ENCODE data around the gene C1orf21.

The C1orf21 gene

DNA sequence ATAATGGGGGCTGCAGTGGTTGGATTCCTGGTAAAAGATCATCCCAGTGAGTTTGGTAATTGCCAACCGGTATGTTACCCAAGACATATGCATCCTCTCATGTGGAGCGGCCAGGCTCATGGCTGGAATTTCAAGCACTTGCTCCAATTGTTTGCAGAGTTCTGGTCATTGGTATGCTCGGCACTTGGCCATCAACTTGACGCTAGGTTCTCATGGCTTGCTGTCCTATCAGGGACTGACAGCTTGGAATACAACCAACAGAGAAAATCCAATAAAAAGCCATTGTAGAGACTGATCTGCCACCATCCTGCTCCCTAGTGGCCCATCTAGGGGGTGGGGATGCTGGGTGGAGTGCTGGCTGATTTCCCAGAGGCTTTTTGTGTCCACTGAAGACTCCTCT, 247.0 kb downstream of the C1orf21 start:
- H3K27ac ChIP-seq, result no peak overlapping the region

DNA sequence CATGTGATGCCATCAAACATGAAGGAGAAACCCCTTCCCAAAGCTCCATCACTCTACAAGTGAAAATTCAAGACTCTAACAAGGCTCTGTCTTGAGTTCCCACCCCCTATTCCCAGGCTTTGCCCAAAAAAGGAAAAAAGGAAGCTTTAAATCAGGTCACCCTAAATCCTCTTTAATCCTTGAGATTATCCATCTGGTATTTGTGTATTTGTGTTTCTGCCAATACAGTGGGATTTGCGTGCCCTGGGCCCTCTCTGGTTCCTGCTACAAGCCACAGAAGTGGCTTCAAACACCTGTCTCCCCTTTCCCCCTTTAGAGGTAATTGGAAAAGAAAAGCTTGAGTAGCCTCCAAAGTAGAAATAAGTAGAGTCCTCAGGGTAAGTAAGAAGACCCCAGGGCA, 247.5 kb downstream of the C1orf21 start:
- Histone ChIP-seq H3K4me3 (no peak overlapping the region), H3K27ac (no peak overlapping the region), H3K9ac (ENCODE audit: insufficient read length) (no peak overlapping the region), H3K36me3 (ENCODE audit: insufficient read depth, low read length) (no peaks in the 10 kb centered on the region), H3K9me3 (ENCODE audit: low read depth, low read length) (no peaks in the 10 kb centered on the region)
- TF ChIP-seq POLR2AphosphoS5 (IDR thresholded peaks at IDR 0.05; ENCODE audit: borderline replicate concordance, low read depth, low read length) (no peak), EZH2 (IDR thresholded peaks at IDR 0.05) (no peak), FOXP2 (optimal IDR thresholded peaks at IDR 0.05; ENCODE audit: control extremely low read depth, extremely low read length, insufficient read depth) (no peak)
- no peak for DNase-seq (ENCODE audit: low read depth, low spot score)

More for the DNA sequence above, 247.0 kb downstream of the C1orf21 start:
- Histone ChIP-seq H3K36me3 (ENCODE audit: insufficient read depth, low read length) (no peaks in the 10 kb centered on the region), H3K9ac (ENCODE audit: insufficient read length) (no peak overlapping the region), H3K9me3 (ENCODE audit: low read depth, low read length) (no peaks in the 10 kb centered on the region), H3K4me3 (no peak overlapping the region)
- DNase-seq (ENCODE audit: low read depth, low spot score), result no peak
- no peak for TF ChIP-seq EZH2 (IDR thresholded peaks at IDR 0.05)
- no peak for TF ChIP-seq FOXP2 (optimal IDR thresholded peaks at IDR 0.05; ENCODE audit: control extremely low read depth, extremely low read length, insufficient read depth)
- no peak for TF ChIP-seq POLR2AphosphoS5 (IDR thresholded peaks at IDR 0.05; ENCODE audit: borderline replicate concordance, low read depth, low read length)

DNA sequence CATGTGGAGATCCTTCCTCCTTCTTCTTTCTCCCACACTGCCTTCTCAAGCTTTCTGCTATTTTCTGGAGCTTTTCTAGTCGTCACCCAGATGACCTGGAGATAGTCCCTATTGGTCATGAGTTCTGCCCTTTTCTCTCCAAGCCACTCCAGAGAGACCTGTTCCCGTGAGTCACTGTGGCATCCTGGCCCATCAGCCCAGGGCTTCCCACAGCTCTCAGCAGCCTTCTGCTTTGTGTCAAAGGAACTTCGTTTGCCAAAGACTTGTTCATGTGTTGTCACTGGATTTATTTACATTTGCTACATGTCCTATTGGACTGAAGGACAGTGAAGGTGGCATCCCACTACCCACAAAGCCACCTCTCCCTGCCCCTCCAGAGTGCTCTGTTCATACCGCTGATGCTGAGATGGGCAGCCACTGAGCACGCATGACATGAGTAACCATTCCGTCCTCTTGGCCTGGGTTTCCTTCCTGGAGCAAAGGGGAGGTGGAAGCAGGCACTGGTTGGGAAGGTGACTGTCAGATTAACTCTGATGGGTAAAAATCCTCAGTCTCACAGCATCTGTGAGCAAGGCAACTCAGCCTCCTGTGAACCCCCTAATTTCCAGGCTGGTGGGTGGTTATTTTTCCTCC, 248.6 kb downstream of the C1orf21 start:
- TF ChIP-seq POLR2AphosphoS5 (IDR thresholded peaks at IDR 0.05; ENCODE audit: borderline replicate concordance, low read depth, low read length) (no peak), FOXP2 (optimal IDR thresholded peaks at IDR 0.05; ENCODE audit: control extremely low read depth, extremely low read length, insufficient read depth) (no peak), EZH2 (IDR thresholded peaks at IDR 0.05) (no peak)
- no peaks in the 10 kb centered on the region for H3K36me3 ChIP-seq (ENCODE audit: insufficient read depth, low read length)
- no peaks in the 10 kb centered on the region for H3K9me3 ChIP-seq (ENCODE audit: low read depth, low read length)
- H3K4me3 ChIP-seq, result no peak overlapping the region
- no peak overlapping the region for H3K27ac ChIP-seq
- no peak overlapping the region for H3K9ac ChIP-seq (ENCODE audit: insufficient read length)
- no peak for DNase-seq (ENCODE audit: low read depth, low spot score)

DNA sequence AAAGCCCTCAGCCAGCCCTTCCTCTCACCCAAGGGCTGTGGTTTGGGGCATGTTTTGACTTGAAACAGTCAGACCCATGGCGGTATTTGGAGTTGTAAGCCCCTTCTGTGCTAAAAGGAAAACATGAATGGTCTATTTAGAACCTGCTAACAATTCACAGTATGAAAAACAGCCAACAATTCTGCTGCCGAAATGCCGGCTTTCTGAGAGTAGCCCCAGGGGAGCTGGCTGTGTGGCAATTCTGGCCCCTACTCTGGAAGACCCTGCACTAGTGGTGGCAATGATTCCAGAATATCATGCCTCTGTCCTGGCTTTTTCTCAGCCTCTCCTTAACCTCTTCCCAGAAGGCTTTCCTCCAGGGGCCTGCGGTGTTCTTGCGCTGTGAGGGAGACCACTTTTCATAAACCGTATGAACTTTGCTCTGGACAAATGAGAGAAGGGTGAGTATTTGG, 249.2 kb downstream of the C1orf21 start:
- Histone ChIP-seq H3K9ac (ENCODE audit: insufficient read length) (no peak overlapping the region), H3K4me3 (no peak overlapping the region), H3K36me3 (ENCODE audit: insufficient read depth, low read length) (no peaks in the 10 kb centered on the region), H3K27ac (no peak overlapping the region), H3K9me3 (ENCODE audit: low read depth, low read length) (no peaks in the 10 kb centered on the region)
- TF ChIP-seq POLR2AphosphoS5 (IDR thresholded peaks at IDR 0.05; ENCODE audit: borderline replicate concordance, low read depth, low read length), result no peak
- no peak for TF ChIP-seq EZH2 (IDR thresholded peaks at IDR 0.05)
- no peak for TF ChIP-seq FOXP2 (optimal IDR thresholded peaks at IDR 0.05; ENCODE audit: control extremely low read depth, extremely low read length, insufficient read depth)
- DNase-seq (ENCODE audit: low read depth, low spot score), result no peak

DNA sequence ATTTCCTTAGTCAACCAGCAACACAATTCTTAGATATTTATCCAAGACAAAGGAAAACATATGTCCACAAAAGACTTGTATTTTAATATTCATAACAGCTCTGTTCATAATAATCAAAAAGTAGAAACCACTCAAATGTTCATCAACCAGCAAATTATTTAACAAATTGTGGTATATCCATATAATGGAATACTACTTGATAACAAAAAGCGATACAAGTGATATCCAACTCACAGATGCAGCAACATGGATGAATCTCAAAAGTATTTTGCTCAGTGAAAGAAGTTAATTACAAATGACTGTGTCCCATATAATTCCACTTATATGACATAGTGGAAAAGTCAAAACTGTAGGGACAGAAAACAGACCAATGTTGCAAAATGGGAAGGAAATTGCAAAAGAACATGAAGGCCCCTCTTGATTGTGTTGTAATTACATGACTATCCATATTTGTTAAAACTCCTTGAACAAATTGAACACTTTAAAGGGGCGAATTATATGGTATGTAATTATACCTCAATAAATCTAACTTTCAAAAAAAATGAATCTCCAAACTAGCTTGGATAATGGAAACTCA, 250.9 kb downstream of the C1orf21 start:
- no peak for TF ChIP-seq POLR2AphosphoS5 (IDR thresholded peaks at IDR 0.05; ENCODE audit: borderline replicate concordance, low read depth, low read length)
- TF ChIP-seq FOXP2 (optimal IDR thresholded peaks at IDR 0.05; ENCODE audit: control extremely low read depth, extremely low read length, insufficient read depth), result no peak
- TF ChIP-seq EZH2 (IDR thresholded peaks at IDR 0.05), result no peak
- DNase-seq (ENCODE audit: low read depth, low spot score), result no peak
- Histone ChIP-seq H3K9me3 (ENCODE audit: low read depth, low read length) (no peaks in the 10 kb centered on the region), H3K36me3 (ENCODE audit: insufficient read depth, low read length) (no peaks in the 10 kb centered on the region), H3K9ac (ENCODE audit: insufficient read length) (no peak overlapping the region), H3K27ac (no peak overlapping the region), H3K4me3 (no peak overlapping the region)

DNA sequence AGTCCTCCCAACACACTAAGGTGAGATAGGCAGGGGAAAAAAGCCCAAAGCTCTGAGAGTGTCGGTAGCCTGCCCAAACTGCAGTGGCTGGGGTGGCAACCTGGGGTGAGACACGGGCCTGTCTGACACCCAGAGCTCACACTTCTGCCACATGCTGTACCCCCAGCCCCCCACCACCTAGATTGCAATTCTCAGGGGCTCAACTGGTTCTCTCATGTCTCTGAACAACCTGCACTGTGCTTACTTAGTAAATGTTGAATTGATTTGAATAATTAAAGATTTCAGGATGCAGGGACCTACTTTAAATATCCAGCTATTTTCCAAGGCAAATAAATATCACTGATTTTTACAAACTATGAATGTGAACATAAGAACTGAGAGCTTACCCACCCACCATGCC, 252.4 kb downstream of the C1orf21 start:
- no peaks in the 10 kb centered on the region for H3K9me3 ChIP-seq (ENCODE audit: low read depth, low read length)
- DNase-seq (ENCODE audit: low read depth, low spot score), result no peak
- H3K36me3 ChIP-seq (ENCODE audit: insufficient read depth, low read length), result no peaks in the 10 kb centered on the region
- H3K27ac ChIP-seq, result no peak overlapping the region
- H3K4me3 ChIP-seq, result no peak overlapping the region
- no peak for TF ChIP-seq POLR2AphosphoS5 (IDR thresholded peaks at IDR 0.05; ENCODE audit: borderline replicate concordance, low read depth, low read length)
- no peak overlapping the region for H3K9ac ChIP-seq (ENCODE audit: insufficient read length)

DNA sequence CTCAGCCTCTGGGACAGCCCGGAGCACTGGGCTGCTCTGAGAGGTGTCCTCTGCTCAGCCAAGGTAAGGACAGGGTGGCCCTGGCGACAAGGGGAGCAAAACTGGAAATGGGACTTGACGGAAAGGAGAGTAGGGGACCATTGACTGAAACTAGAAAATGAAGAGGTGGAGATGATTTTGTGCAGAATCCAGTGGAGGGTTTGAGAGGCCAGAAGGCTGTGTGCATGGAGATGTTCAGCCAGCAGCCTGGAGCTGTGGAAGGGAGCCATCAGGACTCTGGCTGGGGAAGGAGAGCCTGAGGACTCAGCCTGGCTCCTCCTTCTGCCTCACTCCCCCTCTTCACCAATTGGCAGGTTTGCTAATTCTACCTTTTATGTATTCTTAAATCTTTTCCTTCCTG, 253.7 kb downstream of the C1orf21 start:
- Histone ChIP-seq H3K36me3 (ENCODE audit: insufficient read depth, low read length) (no peaks in the 10 kb centered on the region), H3K9ac (ENCODE audit: insufficient read length) (no peak overlapping the region), H3K9me3 (ENCODE audit: low read depth, low read length) (no peaks in the 10 kb centered on the region), H3K27ac (no peak overlapping the region), H3K4me3 (no peak overlapping the region)
- TF ChIP-seq POLR2AphosphoS5 (IDR thresholded peaks at IDR 0.05; ENCODE audit: borderline replicate concordance, low read depth, low read length) (no peak), FOXP2 (optimal IDR thresholded peaks at IDR 0.05; ENCODE audit: control extremely low read depth, extremely low read length, insufficient read depth) (no peak), EZH2 (IDR thresholded peaks at IDR 0.05) (no peak)
- no peak for DNase-seq (ENCODE audit: low read depth, low spot score)

DNA sequence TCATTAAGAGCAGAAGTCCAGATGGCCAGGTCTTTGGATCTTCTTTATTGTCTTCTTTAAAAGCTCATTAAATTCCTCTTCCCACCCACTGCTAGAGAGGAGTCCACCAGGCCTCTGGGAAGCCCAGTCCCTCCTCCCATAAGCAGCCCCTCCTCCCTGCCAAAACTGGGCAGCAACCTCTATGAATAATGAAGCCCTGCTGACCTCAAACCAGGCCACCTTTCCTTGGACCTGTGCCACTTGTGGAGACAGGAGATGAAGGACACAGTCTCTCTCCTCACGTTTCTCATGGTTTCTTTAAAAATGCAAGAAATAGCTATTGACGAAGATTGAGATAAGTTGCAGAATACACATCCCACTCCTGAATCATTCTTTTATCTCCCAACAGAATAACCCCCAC, 255.1 kb downstream of the C1orf21 start:
- no peak for TF ChIP-seq POLR2AphosphoS5 (IDR thresholded peaks at IDR 0.05; ENCODE audit: borderline replicate concordance, low read depth, low read length)
- TF ChIP-seq EZH2 (IDR thresholded peaks at IDR 0.05), result no peak
- no peak for TF ChIP-seq FOXP2 (optimal IDR thresholded peaks at IDR 0.05; ENCODE audit: control extremely low read depth, extremely low read length, insufficient read depth)
- H3K27ac ChIP-seq, result no peak overlapping the region
- H3K36me3 ChIP-seq (ENCODE audit: insufficient read depth, low read length), result no peaks in the 10 kb centered on the region
- no peak overlapping the region for H3K4me3 ChIP-seq
- H3K9ac ChIP-seq (ENCODE audit: insufficient read length), result no peak overlapping the region
- no peaks in the 10 kb centered on the region for H3K9me3 ChIP-seq (ENCODE audit: low read depth, low read length)
- no peak for DNase-seq (ENCODE audit: low read depth, low spot score)

DNA sequence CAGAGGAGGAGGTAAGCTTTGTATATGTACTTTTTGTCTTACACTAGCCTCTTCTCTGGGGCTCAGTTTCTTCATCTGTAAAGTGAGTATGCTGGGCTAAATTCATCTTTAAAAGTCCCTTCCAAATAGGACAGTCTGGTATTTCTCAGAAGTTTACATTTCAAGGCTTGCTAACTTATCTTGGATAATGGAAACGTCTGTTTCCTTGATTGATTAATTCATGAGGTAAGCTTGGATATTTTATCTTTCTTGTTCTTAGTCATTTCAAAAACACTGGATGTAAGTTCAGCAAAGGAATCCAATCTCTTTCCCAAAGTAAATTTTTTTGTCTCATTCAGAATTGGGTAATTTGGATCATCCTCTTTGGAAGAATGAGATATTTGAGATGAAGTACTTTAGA, 256.8 kb downstream of the C1orf21 start:
- Histone ChIP-seq H3K9me3 (ENCODE audit: low read depth, low read length) (no peaks in the 10 kb centered on the region), H3K36me3 (ENCODE audit: insufficient read depth, low read length) (no peaks in the 10 kb centered on the region), H3K9ac (ENCODE audit: insufficient read length) (no peak overlapping the region), H3K4me3 (no peak overlapping the region), H3K27ac (no peak overlapping the region)
- TF ChIP-seq EZH2 (IDR thresholded peaks at IDR 0.05), result no peak
- TF ChIP-seq POLR2AphosphoS5 (IDR thresholded peaks at IDR 0.05; ENCODE audit: borderline replicate concordance, low read depth, low read length), result no peak
- no peak for TF ChIP-seq FOXP2 (optimal IDR thresholded peaks at IDR 0.05; ENCODE audit: control extremely low read depth, extremely low read length, insufficient read depth)
- DNase-seq (ENCODE audit: low read depth, low spot score), result no peak
